GM19238 (cell line): ENCODE data around the gene CYTH1.

Source experiments
- DNase-seq: peaks from one replicate; pipeline ENCODE4 v3.0.0; 2011; ENCODE audit warnings: low spot score; ENCODE audit not compliant: insufficient read length

The CYTH1 gene

GRCh38 chr17:78805301-78805700 is 23.2 kb upstream of the CYTH1 start:
- no peak for DNase-seq

- no peak for DNase-seq
Observed at GRCh38 chr17:78804777-78805176, 22.7 kb upstream of the CYTH1 start.

GRCh38 chr17:78803186-78803845 is 21.2 kb upstream of the CYTH1 start:
- no peak for DNase-seq

DNA sequence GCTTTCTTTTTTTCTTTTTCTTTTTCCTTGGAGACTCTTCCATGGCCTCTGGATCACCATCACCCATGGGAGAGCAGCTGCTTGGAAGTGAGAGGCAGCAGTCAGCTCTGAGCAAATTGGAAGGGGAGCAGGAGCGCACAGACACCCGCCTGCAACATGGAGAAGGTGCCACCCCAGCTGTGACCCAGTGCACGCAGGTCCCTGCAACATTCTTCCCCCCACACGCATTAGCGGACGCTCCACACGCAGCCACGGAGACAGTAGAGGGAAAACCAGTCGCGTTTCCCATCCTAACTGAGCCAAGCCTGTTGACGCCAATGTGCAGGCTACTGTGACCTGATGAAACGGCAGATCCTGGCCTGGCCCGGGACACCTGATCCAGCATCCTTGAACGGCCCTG is 20.4 kb upstream of the CYTH1 start:
- DNase-seq = no peak

GRCh38 chr17:78802008-78802407 is 19.9 kb upstream of the CYTH1 start:
- DNase-seq = no peak

GRCh38 chr17:78800132-78800931 is 18.3 kb upstream of the CYTH1 start:
- DNase-seq = no peak

DNA sequence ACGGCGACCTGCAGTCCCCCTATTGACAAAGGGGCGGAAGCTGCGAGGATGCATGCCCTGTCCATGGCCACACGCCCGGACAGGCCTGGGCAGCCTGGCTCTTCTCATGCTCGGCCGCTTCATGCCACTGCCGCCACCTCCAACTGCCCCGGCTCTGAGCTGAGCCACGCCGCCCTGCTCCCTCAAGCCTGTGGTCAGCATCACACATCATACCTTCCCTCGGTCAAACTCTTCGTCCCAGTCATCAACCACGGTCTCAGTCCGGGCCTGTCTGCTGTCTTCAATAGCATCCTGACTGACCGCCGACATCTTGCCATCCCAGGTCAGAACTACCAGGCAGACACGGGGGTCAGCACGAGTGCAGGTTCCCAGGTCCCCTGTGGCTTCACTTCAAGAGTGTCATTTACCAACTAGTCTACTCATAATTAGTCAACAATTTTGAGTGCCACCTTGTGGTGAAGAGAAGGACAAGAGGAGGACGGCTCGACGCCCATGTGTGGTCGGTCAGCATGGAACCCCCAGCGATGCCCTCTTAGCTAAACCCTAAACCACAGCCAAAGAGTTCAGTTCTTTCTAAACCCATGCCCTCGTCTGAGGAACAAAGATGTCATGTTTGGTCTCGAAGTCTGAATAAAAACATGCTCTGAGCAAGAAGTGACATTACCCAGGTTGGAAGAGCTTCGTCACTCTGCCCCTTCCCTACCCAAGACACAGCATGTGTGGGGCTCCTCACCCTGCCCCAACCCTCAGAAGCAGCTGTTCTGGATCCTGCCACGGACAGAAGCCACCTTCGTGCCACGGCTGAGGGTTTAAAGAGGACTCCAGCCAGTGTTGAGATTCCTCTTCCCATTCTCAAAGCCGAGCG is 16.9 kb upstream of the CYTH1 start:
- DNase-seq = no peak

- no peak for DNase-seq
Observed at GRCh38 chr17:78797691-78798585, 15.9 kb upstream of the CYTH1 start.

GRCh38 chr17:78797213-78797612 is 15.1 kb upstream of the CYTH1 start:
- DNase-seq = no peak

GRCh38 chr17:78796517-78796900 is 14.4 kb upstream of the CYTH1 start:
- no peak for DNase-seq

DNA sequence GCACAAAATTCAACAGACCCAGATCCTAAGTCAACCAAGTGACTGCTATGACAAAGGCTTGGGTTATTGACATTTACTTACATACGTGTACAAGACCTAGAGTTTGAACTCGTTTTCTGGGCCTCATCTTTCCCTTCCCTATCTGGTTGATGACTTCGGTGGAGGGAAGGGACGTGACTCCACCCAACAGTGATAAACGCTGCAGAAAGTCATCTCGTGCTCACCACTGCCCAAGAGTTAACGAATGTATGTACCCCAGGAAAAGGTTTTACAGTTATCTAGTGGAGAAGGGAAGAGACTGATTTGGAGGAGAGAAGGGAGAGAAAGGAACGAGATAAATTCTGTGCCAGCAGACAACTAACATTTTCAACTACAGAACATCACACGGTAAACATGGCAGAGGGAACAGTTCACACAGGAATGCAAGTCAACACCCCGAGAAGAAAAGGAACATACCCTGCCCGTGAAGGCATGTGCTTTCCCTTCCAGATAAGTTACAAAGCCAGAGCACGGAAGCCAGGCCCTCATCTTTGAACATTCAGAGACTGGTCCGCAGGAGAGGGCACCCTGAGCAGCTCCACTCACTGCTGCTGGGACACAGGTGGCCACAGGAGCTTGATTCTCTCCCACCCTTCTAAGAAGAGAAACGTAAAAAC is 13.9 kb upstream of the CYTH1 start:
- DNase-seq = no peak

DNA sequence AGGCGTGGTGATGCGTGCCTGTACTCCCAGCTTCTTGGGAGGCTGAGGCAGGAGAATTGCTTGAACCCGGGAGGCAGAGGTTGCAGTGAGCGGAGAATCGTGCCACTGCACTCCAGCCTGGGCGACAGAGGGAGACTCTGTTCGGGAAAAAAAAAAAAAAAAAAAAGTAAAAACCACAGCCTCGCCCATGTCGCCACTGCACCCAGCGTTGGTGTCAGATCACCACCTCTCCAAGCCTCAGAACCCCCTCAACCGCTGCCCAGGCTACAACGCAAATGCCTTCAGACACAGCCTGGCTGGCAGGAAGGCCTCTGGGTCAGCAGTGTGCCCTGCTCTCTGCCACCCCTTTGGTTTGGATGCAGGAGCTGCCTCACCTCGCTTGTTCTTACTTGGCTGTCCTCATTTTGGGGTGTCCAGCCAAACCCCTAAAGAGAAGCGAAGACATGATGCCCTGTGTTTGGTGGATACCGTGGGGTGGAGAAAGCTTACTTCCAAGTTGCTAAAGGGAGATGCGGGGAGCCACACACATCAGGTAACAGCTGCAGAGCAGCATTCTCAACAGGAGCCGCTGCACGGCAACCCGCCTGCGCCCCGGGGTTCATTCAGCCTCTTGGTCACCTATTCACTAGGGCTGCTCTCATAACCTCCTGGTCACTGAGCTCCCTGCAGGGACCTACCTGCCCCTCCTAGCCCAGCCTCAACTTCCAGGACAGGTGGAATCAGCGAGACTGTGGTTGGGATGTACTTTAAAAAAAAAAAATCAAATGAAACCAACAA is 13.0 kb upstream of the CYTH1 start:
- no peak for DNase-seq

GRCh38 chr17:78794399-78794798 is 12.3 kb upstream of the CYTH1 start:
- DNase-seq = no peak

GRCh38 chr17:78793968-78794367 is 11.9 kb upstream of the CYTH1 start:
- no peak for DNase-seq

DNA sequence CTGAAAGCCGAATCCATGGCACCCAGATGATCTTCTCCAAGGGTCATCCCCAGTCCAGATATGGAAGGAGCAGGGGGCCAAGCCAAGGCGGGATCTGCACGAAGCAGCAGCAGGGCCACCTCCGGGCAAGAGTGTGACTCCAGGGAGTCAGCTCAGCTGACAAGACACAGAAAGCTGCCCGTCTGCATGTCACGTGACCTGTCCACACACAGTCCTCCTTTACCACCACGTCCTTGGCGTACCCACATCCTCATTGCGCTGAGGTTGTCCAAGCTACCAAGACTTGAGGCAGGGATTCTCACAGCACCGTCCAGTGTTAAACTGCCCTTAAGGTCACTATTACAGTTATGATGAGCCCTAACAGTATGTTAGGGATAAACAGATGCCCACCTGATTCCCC is 11.3 kb upstream of the CYTH1 start:
- no peak for DNase-seq

- no peak for DNase-seq
Observed at GRCh38 chr17:78791840-78792709, 10.0 kb upstream of the CYTH1 start.

GRCh38 chr17:78790552-78790951 is 8.5 kb upstream of the CYTH1 start:
- no peak for DNase-seq

DNA sequence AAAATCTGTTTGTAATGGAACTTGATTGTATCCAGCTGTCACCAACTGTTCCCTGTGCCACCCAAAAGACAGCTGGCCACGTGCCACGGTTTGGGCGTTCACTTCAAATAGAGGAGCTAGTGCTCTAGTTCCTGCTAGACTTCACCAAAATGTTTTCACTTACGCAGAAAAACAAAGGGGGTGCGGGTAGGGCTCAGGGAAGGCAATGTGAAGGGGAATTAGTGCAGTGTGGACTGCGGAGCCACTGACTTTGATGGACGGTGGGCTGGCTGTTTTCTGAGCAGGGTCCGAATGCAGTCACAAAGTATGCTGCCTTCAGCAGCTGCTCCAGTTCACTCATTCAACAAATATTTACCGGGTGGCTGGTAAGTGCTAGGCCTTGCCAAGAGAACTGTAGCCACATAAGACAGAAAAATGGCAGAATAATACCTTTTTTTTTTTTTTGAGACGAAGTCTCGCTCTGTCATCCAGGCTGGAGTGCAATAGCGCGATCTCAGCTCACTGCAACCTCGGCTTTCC is 7.6 kb upstream of the CYTH1 start:
- no peak for DNase-seq
